Left lung (tissue), 10 donors: ENCODE measurements around the gene ZNF446. TPM values are rescaled to one million over a fixed set of nuclear protein-coding genes. Genes with fewer than 3 reads are reported as not detected.

ENCODE experiments used
- ATAC-seq: fragments of 200-7000 bp; cut with Tn5 transposase; one replicate; pipeline ENCODE4 v1.9.1; 2020; ENCODE audit warnings: moderate library complexity
- DNase-seq, 4 donors: peaks; one replicate each; pipeline ENCODE4 v3.0.0-alpha.2; 2013 to 2020
- H3K27ac ChIP-seq, 2 donors: fragments of 200-600 bp; sonication (generic) in 1 of 2; one replicate each; pipeline versions ENCODE4 v1.5.0 to v1.8.0; 2020 to 2021
- H3K27me3 ChIP-seq, 2 donors: fragments of 200-600 bp; sonication (generic) in 1 of 2; one replicate each; pipeline versions ENCODE4 v1.5.0 to v1.8.0; 2020 to 2021
- H3K36me3 ChIP-seq, 2 donors: fragments of 200-600 bp; sonication (generic) in 1 of 2; one replicate each; pipeline versions ENCODE4 v1.5.0 to v1.8.0; 2020 to 2021
- H3K4me1 ChIP-seq, 2 donors: fragments of 200-600 bp; one replicate each; pipeline ENCODE4 v1.8.0; 2021
- H3K4me3 ChIP-seq, 2 donors: fragments of 200-600 bp; sonication (generic) in 1 of 2; one replicate each; pipeline versions ENCODE4 v1.5.0 to v1.8.0; 2020 to 2021; ENCODE audit warnings: mild to moderate bottlenecking in 1 of 2
- H3K9me3 ChIP-seq, 2 donors: fragments of 200-600 bp; sonication (generic) in 1 of 2; one replicate each; pipeline versions ENCODE4 v1.5.0 to v1.8.0; 2020 to 2021
- CTCF ChIP-seq, 2 donors: fragments of 200-600 bp; sonication (generic) in 1 of 2; IDR thresholded peaks; one replicate each; pipeline versions ENCODE4 v1.5.0 to v1.8.0; 2021; ENCODE audit warnings: antibody characterized with exemption in 2 of 2
- intact Hi-C, 2 donors: fragments of 100-400 bp; cut with DNase I; formaldehyde crosslinking; loops; one replicate each; pipeline versions ENCODE4 v1.11.2 to v1.14.2; 2022
- polyA plus RNA-seq, 6 donors: library from polyadenylated mRNA; unstranded; fragments of 120-200 nt; gene quantifications; one replicate each; pipeline ENCODE4 v1.2.1, GENCODE V29; 2013; ENCODE audit not compliant: insufficient read length in 6 of 6
- total RNA-seq, 2 donors: library from RNA; stranded (reverse); fragmentation: NEBNext Ultra II Directional; extraction: Animal tissue kit (Norgen Biotek cat#: 25700); gene quantifications; one replicate each; pipeline ENCODE4 v1.2.1, GENCODE V29; 2021
- donor health status: DM: no; HTN: yes; CAD: no.
- donor health status: DM: no; HTN: no; CAD: no.

The ZNF446 gene
- total and polyA plus RNA-seq, 8 donors: 6.2 to 16.9 (median 14.1) TPM

GRCh38 chr19:58516964-58517833 lies 41.0 kb downstream of the ZNF446 start:
- intact Hi-C loops: no loop called here
- TF ChIP-seq CTCF (IDR thresholded peaks at IDR 0.05): no peak
- Histone ChIP-seq H3K4me1 (peaks cover 9 to 55% of the 10 kb centered on the region in 2 donors), H3K36me3 (peaks cover 0 to 25% of the 10 kb centered on the region in 2 donors), H3K9me3 (no peaks in the 10 kb centered on the region), H3K27ac (no peak overlapping the region), H3K4me3 (no peak overlapping the region), H3K27me3 (no peaks in the 10 kb centered on the region)
- ATAC-seq: no peak
- peak in 1 of 4 donors; percentile 80 for DNase-seq

GRCh38 chr19:58518256-58519086 lies 42.3 kb downstream of the ZNF446 start:
- Histone ChIP-seq H3K27me3 (no peaks in the 10 kb centered on the region), H3K36me3 (peaks cover 0 to 25% of the 10 kb centered on the region in 2 donors), H3K9me3 (no peaks in the 10 kb centered on the region), H3K27ac (peak overlapping the region; percentile 95 to 97), H3K4me3 (peak overlapping the region; percentile 77 to 78), H3K4me1 (peaks cover 9 to 54% of the 10 kb centered on the region in 2 donors)
- ATAC-seq (no peak), DNase-seq (no peak)
- TF ChIP-seq CTCF (IDR thresholded peaks at IDR 0.05): peak in 1 of 2 donors; percentile 55
- intact Hi-C loops: no loop called here

DNA sequence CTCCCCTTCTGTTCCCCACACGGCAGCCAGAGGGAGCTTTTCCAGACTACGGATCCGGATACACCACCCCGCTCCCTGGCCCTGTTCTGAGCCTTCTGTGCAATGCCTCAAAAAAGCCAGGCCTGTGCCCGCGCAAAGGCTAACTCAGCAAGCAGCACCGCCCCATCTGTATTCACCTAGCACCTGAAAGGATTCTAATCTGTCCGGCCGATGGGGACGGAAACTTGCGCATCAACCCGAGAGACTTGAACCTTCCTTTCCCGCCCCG lies 42.9 kb downstream of the ZNF446 start:
- DNase-seq: peak in 3 of 4 donors; percentile 65 to 77 (median 67)
- H3K4me1 ChIP-seq: peaks cover 9 to 50% of the 10 kb centered on the region in 2 donors
- intact Hi-C loops: no loop called here
- peak overlapping the region; percentile 95 to 97 for H3K27ac ChIP-seq
- peak in 1 of 2 donors; percentile 40 for TF ChIP-seq CTCF (IDR thresholded peaks at IDR 0.05)
- H3K9me3 ChIP-seq: no peaks in the 10 kb centered on the region
- H3K4me3 ChIP-seq: peak overlapping the region; percentile 77 to 78
- peaks cover 0 to 25% of the 10 kb centered on the region in 2 donors for H3K36me3 ChIP-seq
- no peaks in the 10 kb centered on the region for H3K27me3 ChIP-seq
- peak; percentile 67 for ATAC-seq

- Histone ChIP-seq H3K4me3 (peak within 1 kb of the TSS; percentile 77 to 78), H3K9me3 (no peaks in the 10 kb centered on the region), H3K27ac (peak within 1 kb of the TSS; percentile 95 to 97), H3K36me3 (peaks cover 0 to 25% of the 10 kb centered on the region in 2 donors), H3K27me3 (no peaks in the 10 kb centered on the region), H3K4me1 (peaks cover 9 to 46% of the 10 kb centered on the region in 2 donors)
- peak; percentile 86 for ATAC-seq
- intact Hi-C loops: no loop called here
- peak; percentile 53 to 66 for TF ChIP-seq CTCF (IDR thresholded peaks at IDR 0.05)
- peak; percentile 91 to 96 (median 94) for DNase-seq
These were observed 43.5 kb downstream of the ZNF446 start, which contains the start of gene ZBTB45 for GRCh38 chr19:58519355-58520256. ZBTB45 (minus strand) TSS chr19:58519810; CDS start chr19:58517673, 2,137 bp downstream.
